Activated naive CD8-positive, alpha-beta T cell (primary cell): ENCODE data around the gene RAD51B.

Source experiments
- H3K27ac Mint-ChIP-seq: one replicate; pipeline ENCODE4 v1.8.0; 2021; ENCODE audit warnings: mixed read lengths
- H3K27me3 Mint-ChIP-seq: one replicate; pipeline ENCODE4 v1.8.0; 2021; ENCODE audit warnings: mixed read lengths
- H3K36me3 Mint-ChIP-seq: one replicate; pipeline ENCODE4 v1.8.0; 2021; ENCODE audit warnings: mixed read lengths
- H3K4me1 Mint-ChIP-seq: one replicate; pipeline ENCODE4 v1.8.0; 2021; ENCODE audit warnings: low read depth, mixed read lengths
- H3K4me3 Mint-ChIP-seq: one replicate; pipeline ENCODE4 v1.8.0; 2021; ENCODE audit warnings: mild to moderate bottlenecking, mixed read lengths
- H3K9me3 Mint-ChIP-seq: one replicate; pipeline ENCODE4 v1.8.0; 2021; ENCODE audit warnings: low read depth, mixed read lengths

The RAD51B gene

DNA sequence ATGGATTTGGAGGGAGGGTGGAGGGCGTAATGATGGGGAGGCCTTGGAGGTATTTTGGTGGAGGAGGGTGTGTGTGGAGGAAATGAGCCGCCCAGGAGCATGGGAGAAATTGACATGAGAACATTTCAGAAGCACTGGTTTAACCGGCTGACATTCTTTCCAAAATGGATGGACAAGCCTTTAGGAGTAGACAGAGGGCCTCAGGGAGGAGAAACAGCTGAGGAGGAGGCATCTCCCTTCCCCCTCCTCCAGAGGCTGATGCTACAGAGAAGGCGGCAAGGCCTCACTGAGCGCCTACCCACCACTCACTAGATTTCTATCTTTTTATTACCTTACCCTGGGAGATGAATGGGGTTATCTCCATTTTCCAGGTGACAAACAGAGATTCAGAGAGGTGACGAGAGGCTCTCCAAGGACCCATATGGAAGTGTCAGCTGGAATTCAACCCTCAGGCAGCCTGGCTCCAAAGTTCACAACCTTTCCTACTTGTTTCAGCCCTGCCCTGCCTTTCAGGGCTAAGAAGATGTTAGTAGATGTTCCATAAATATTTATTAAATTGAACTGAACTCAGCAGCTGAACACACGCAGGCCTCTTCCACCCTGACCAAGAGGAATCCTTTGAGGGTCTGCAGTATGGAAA is 683.7 kb downstream of the RAD51B start:
- Mint-ChIP-seq H3K27me3 (no peaks in the 10 kb centered on the region), H3K9me3 (no peaks in the 10 kb centered on the region), H3K27ac (no peak overlapping the region), H3K36me3 (peaks cover 3% of the 10 kb centered on the region), H3K4me1 (peaks cover 78% of the 10 kb centered on the region), H3K4me3 (no peak overlapping the region)

DNA sequence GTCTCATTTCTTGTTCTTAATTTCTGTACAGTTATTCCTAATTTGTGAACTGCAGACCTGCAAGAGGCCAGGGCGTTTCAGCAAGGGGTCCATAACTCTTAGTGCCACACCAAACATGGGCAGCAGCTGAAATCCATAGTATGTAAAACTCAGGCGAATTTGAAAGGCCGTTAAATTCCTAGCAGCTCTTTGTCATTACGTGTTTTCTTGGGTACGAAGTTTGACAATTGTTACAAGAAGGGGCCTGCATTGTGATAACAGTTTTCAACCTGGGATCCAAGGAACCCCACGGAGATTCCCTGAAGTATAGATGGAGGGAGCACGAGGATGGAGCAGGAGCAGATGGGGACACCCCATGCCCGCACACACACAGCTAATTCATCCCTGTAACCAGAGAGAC is 685.3 kb downstream of the RAD51B start:
- Mint-ChIP-seq H3K27ac (peak overlapping the region; percentile 19), H3K36me3 (no peaks in the 10 kb centered on the region), H3K27me3 (no peaks in the 10 kb centered on the region), H3K4me3 (no peak overlapping the region), H3K4me1 (peaks cover 77% of the 10 kb centered on the region), H3K9me3 (no peaks in the 10 kb centered on the region)

DNA sequence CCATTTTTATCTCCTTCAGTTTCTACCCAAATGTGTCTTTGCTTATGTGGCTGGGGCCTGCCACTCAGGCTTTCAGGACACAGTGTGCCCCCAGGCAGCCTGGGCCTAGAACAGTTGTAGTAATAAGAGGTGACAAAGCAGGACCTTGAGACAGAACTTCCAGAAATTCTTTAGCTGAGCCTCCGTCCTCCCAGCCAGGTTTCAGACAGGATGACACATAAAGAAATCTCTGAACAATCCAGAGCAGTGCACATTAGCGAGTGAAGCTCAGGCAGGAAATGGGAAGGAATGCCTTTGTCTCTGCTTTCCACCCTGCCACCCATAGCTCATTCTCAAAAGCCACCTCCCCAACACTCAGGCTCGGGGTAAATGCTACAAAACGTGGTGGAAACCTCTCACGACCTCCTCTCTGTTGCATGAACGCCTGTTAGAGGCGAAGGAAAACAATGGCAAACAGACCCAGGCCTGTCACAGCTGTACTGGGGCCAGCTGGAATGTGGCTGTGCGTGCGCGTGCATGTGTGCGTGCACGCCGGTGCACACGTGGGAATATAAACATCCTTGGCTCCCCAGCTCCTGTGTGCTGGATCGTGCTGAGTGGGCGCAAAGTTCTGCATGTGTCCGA is 686.6 kb downstream of the RAD51B start:
- peak overlapping the region; percentile 77 for H3K27ac Mint-ChIP-seq
- no peaks in the 10 kb centered on the region for H3K27me3 Mint-ChIP-seq
- H3K4me1 Mint-ChIP-seq = peaks cover 74% of the 10 kb centered on the region
- H3K9me3 Mint-ChIP-seq = no peaks in the 10 kb centered on the region
- H3K36me3 Mint-ChIP-seq = no peaks in the 10 kb centered on the region
- peak overlapping the region; percentile 62 for H3K4me3 Mint-ChIP-seq

DNA sequence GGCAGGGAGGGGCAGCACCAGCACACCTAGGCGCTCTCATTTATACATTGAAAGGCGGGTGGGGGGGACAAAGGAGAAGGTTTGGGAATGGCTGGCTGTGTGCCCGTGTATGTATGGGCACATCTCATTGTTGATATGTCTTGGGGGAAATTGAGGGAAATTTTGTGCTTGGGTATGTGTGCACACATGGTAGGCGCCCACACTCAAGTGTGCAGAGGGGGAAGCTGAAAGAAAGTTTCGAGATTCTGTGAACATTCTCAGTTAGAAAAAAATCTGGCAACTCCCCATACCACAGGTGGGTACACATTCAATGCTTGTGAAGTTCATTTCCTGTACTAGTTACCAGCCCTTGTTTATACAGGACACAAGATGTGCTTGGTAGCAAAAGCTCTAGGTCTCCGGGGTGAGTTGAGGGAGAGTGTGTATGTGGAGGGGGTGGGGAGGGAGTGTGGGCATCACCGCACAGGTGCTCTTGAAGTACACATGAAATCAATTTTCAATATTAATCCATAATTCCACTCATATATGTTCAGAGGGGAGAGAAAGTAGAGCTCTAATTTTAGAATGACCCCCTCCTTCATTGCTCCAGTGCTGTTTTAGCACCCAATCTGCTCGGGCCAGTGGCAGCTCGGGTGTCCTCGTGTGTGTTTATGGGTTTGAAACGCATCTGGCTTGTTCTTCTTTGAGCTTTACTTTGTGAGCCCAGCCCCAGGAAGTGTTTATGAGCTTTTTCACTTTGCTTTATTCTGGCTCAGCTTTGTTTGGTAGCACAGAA is 687.3 kb downstream of the RAD51B start:
- Mint-ChIP-seq H3K36me3 (no peaks in the 10 kb centered on the region), H3K9me3 (no peaks in the 10 kb centered on the region), H3K27ac (peak overlapping the region; percentile 77), H3K4me3 (peak overlapping the region; percentile 62), H3K27me3 (no peaks in the 10 kb centered on the region), H3K4me1 (peaks cover 68% of the 10 kb centered on the region)

DNA sequence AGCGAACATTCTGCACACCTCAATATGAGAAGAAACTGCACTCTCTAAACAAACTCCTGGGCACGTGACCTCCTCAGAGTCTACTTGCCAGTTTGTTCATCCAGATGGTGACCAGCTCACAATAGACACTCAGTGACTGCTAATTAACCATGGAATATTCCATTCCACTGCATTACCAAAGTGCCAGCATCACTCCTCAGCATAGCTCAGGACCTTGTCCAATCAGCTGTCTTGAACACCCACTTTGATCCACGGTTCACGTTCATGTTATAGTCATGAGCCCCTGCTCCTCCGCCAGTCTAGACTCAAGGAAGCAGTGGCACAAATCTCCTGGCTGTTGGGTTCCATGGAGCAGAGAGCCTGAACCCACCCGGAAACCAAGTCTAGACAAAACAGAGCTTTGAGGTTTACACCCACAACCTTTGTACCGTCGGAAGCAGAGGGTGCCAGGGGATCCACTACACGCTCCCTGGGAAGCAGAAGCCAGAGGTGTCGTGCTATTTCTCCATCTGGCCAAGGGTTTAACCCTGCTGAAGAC is 688.0 kb downstream of the RAD51B start:
- Mint-ChIP-seq H3K27ac (peak overlapping the region; percentile 77), H3K27me3 (no peaks in the 10 kb centered on the region), H3K9me3 (no peaks in the 10 kb centered on the region), H3K4me1 (peaks cover 69% of the 10 kb centered on the region), H3K36me3 (no peaks in the 10 kb centered on the region), H3K4me3 (peak overlapping the region; percentile 62)

DNA sequence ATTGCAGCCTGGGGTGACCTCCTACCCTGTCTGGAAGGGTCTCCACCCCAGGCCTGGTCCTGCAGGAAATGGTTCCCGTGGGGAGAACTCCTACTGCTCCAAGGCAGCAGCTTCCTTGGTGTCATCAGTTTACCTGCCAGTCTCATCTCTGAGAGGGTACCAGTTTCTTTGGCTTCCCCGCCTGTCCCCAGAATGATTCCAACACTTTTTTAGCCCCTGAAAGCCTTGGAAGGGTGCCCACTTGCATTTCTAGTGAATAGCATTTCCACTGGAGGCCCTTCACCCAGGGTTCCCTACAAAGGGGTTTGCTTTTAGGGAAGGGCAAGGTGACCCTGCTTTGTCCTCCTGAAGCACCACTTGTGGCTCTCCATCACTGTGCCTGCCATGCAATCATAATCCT is 689.0 kb downstream of the RAD51B start:
- Mint-ChIP-seq H3K4me3 (no peak overlapping the region), H3K27me3 (no peaks in the 10 kb centered on the region), H3K36me3 (no peaks in the 10 kb centered on the region), H3K9me3 (no peaks in the 10 kb centered on the region), H3K27ac (no peak overlapping the region), H3K4me1 (peaks cover 72% of the 10 kb centered on the region)

DNA sequence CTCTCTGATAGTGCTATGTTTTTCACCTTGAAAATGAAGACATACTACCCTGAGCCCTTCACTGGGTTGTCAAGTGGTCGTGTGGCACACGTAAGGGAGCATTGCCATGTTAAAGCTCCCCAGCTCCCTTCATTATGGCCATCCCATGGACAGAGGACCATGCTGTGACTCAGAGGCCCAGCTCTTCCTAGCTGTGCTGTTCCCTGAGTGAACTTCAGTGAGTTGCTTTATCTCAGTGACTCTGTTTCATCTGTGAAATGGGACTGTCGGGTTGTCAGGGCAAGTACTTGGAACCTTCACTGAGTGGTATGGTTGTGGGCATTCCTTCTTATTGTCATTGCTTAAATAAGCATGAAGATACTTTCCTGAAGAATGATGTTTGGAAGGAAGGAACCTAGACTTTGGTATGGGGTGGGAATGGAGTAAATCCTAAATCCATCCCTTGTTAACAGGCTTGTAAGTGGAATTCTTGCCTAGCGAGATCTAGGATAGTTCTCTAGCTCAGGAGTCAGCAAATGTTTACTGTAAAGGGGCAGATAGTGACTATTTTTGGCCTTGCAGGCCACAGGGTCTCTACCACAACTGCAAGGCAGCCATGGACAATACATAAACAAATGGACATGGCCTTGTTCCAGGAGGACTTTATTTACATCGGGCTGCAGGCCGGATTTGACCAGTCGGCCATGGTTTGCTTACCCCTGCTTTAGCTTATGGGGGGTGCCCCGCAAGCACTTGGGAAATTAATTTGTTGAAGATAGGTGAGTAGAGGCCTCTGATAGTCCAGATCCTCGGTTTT is 689.8 kb downstream of the RAD51B start:
- H3K4me3 Mint-ChIP-seq = no peak overlapping the region
- peaks cover 71% of the 10 kb centered on the region for H3K4me1 Mint-ChIP-seq
- H3K27me3 Mint-ChIP-seq = no peaks in the 10 kb centered on the region
- H3K36me3 Mint-ChIP-seq = no peaks in the 10 kb centered on the region
- no peaks in the 10 kb centered on the region for H3K9me3 Mint-ChIP-seq
- peak overlapping the region; percentile 41 for H3K27ac Mint-ChIP-seq

DNA sequence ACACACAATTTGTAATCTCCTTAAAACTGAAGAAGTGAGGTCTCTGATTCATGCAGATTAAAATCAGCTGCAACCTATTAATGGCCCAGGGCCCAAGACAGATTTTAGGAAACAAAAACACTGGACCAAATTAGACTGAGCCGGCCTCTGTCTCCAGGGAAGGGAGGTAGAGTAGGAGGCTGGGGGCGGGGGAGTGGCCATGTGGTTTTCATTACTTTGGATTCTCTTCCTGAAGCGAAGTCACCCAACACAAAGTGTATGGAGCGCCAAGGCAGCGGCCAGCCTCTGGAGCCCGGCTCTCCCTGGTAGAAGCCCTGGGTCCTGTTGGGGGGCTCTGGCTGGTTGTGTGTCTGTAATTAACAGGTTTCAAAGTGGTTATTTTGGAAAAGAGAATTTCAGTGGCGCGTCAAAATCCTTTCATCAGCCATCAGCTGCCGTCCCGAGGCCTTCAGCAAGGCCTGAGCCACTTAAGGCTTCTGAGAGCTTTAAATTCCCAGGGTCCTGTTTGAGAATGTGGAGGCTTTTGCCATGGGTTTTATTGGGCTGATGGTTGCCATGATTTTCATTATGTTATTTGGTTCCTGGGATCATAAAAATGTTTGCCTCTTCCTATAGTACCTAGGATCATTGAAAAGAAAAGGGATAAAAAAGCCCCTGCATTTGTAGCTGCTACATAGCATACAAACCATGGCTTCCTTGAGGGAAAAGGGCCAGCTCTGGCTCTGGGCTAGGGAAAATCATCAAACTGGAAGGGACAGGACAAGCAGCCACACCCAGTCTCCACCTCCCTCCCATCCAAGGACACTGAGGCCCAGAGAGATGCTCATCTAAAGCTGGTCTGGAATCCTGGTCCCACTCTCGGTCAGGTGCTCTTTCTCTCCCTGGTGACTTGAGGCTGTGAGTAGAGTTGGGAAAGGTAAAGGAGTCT is 690.9 kb downstream of the RAD51B start:
- Mint-ChIP-seq H3K36me3 (no peaks in the 10 kb centered on the region), H3K27me3 (no peaks in the 10 kb centered on the region), H3K27ac (no peak overlapping the region), H3K4me3 (no peak overlapping the region), H3K9me3 (no peaks in the 10 kb centered on the region), H3K4me1 (peaks cover 65% of the 10 kb centered on the region)

DNA sequence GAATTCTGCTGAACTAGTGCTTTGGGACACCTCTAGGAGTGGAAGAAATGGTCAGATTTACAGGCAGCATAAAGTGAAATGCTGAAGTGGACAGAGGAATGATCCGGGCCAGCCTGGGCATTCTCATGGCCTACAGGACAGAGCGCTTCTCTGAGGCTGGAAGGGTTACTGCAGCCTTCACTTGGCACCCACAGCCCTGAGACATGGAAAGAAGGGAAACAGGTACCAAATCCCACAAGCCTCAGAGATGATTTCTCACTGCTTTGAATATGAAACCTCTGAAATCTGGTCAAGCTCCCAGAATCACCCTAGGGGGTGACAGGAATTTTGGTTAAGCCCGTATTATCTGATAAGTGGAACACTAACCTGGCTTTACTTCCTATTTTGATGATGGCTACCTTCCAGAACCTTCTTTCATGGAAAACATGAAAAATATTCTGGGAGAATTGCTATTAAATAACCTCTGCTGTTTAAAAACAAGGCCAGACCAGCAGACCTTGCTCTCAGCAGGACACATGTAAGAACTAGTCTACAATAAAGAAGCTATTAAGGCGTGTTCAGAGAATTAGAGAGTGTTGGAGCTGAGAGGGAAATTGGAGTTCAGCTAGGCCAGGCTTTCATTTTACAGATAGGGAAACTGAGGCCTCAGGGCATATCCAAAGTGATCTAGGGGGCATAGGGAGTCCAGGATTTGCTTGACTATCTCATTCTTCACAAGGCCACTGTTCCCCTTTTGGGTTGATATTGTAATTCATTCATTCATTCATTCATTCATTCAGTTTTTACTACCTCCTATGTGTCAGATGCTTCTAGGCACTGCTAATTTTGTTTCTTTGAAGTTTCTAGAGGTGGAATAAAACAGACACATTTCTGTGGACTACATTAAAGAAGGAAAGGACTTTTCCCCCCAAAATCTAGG is 691.8 kb downstream of the RAD51B start:
- H3K4me1 Mint-ChIP-seq = peaks cover 56% of the 10 kb centered on the region
- H3K9me3 Mint-ChIP-seq = no peaks in the 10 kb centered on the region
- H3K27me3 Mint-ChIP-seq = no peaks in the 10 kb centered on the region
- H3K36me3 Mint-ChIP-seq = no peaks in the 10 kb centered on the region
- H3K27ac Mint-ChIP-seq = no peak overlapping the region
- H3K4me3 Mint-ChIP-seq = no peak overlapping the region

DNA sequence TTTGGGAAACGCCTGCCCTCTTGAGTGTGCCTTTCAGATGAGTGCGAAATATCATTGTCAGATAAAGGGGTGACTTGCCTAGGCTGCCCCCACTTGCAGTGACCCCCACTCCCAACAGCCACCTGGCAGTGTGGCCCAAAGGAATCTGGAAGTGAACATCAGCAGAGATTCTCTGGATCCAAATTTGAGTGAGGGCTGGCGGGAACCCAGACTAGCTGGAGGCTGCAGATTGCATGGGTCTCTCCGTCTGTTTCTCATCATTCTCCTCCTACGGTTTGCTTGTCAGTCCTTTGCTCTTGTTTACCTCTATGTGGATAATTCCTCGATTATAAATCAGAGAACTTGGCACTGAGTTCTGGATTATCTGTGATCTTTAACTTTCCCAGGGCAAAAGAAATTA is 692.5 kb downstream of the RAD51B start:
- no peak overlapping the region for H3K27ac Mint-ChIP-seq

DNA sequence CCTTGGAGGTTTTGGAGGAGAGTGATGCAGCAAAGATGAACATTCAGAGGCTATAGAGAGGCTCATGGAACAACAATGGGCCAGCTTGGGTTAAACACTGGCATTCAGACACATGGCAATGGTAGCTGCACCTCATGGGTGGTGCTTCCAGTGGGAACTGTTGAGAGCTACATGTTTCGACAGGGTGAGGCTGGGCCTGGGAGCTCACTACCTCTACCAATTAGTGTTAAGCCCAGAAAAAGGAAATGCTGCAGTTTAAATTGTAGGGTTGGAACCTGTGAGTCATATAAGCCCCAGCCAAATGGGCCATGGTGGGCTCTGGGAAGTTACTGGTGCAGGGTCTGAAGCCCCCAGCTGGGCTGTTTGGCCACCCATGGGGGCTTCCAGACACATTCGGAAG is 693.6 kb downstream of the RAD51B start:
- Mint-ChIP-seq H3K36me3 (no peaks in the 10 kb centered on the region), H3K4me1 (peaks cover 54% of the 10 kb centered on the region), H3K9me3 (no peaks in the 10 kb centered on the region), H3K4me3 (no peak overlapping the region), H3K27ac (no peak overlapping the region), H3K27me3 (no peaks in the 10 kb centered on the region)

More for the DNA sequence above, 692.5 kb downstream of the RAD51B start:
- no peak overlapping the region for H3K4me3 Mint-ChIP-seq
- H3K36me3 Mint-ChIP-seq = no peaks in the 10 kb centered on the region
- no peaks in the 10 kb centered on the region for H3K27me3 Mint-ChIP-seq
- peaks cover 56% of the 10 kb centered on the region for H3K4me1 Mint-ChIP-seq
- H3K9me3 Mint-ChIP-seq = no peaks in the 10 kb centered on the region

DNA sequence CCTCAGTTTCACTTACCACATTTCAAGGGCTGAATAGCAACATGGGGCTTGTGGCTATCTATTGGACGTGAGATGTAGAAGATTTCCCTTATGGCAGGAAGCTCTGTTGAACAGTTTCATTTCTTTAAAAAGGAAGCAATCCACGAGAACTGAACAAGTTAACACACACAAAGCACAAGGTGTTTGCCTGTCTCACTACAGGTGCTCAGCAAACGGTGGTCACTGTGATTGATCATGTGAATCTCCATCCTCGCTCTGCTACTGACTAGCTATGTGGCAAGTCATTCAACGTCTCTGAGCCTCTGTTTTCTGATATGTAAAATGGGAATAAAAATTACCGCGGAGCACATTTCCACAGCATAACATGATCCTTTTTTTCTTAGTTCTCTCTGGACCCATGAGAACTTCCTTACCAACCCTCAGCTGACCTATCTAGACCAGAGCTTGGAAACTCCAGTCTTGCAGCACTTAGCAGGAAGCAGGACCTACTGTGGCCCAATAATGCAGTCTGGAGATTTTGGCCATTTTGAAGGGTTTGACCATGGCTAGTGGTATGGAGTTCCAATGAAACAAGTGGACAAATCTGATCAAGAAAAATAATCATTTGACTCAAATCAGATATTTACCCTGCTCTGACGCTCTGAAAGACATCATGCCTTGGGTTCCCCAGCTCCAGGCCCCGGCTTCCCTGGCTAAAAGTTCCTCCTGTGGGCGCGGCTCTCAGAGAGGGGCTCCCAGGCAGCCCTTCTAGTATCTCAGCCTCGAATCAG is 694.4 kb downstream of the RAD51B start:
- H3K9me3 Mint-ChIP-seq = no peaks in the 10 kb centered on the region
- no peaks in the 10 kb centered on the region for H3K36me3 Mint-ChIP-seq
- H3K27ac Mint-ChIP-seq = no peak overlapping the region
- no peak overlapping the region for H3K4me3 Mint-ChIP-seq
- peaks cover 49% of the 10 kb centered on the region for H3K4me1 Mint-ChIP-seq
- H3K27me3 Mint-ChIP-seq = no peaks in the 10 kb centered on the region
